Measurements from ENCODE around the gene NPAS3.

Gene NPAS3

GRCh38 chr14:33287189-33287588, 348.5 kb downstream of the NPAS3 start:
- TF ChIP-seq SIN3A (IDR thresholded peaks at IDR 0.05; ENCODE audit: borderline replicate concordance, insufficient read depth, low read length) = no peak
- no peak for TF ChIP-seq FOXP2 (optimal IDR thresholded peaks at IDR 0.05; ENCODE audit: borderline replicate concordance, extremely low read depth, extremely low read length, insufficient read depth)
- TF ChIP-seq REST (IDR thresholded peaks at IDR 0.05; ENCODE audit: insufficient read depth in 1 of 2, low read depth in 2 of 2, low read length in 2 of 2) = no peak
- no peak for TF ChIP-seq TAF1 (IDR thresholded peaks at IDR 0.05; ENCODE audit: borderline replicate concordance, insufficient read depth, low read length)
- TF ChIP-seq POLR2AphosphoS5 (IDR thresholded peaks at IDR 0.05; ENCODE audit: low read depth, low read length) = no peak

GRCh38 chr14:33290641-33291040, 352.0 kb downstream of the NPAS3 start:
- TF ChIP-seq TAF1 (IDR thresholded peaks at IDR 0.05; ENCODE audit: borderline replicate concordance, insufficient read depth, low read length) (no peak), FOXP2 (optimal IDR thresholded peaks at IDR 0.05; ENCODE audit: borderline replicate concordance, extremely low read depth, extremely low read length, insufficient read depth) (no peak), SIN3A (IDR thresholded peaks at IDR 0.05; ENCODE audit: borderline replicate concordance, insufficient read depth, low read length) (no peak), POLR2AphosphoS5 (IDR thresholded peaks at IDR 0.05; ENCODE audit: low read depth, low read length) (no peak), REST (IDR thresholded peaks at IDR 0.05; ENCODE audit: insufficient read depth in 1 of 2, low read depth in 2 of 2, low read length in 2 of 2) (no peak)

- TF ChIP-seq FOXP2 (optimal IDR thresholded peaks at IDR 0.05; ENCODE audit: borderline replicate concordance, extremely low read depth, extremely low read length, insufficient read depth) (no peak), TAF1 (IDR thresholded peaks at IDR 0.05; ENCODE audit: borderline replicate concordance, insufficient read depth, low read length) (no peak), REST (IDR thresholded peaks at IDR 0.05; ENCODE audit: insufficient read depth in 1 of 2, low read depth in 2 of 2, low read length in 2 of 2) (no peak), SIN3A (IDR thresholded peaks at IDR 0.05; ENCODE audit: borderline replicate concordance, insufficient read depth, low read length) (no peak), POLR2AphosphoS5 (IDR thresholded peaks at IDR 0.05; ENCODE audit: low read depth, low read length) (no peak)
These were observed 352.9 kb downstream of the NPAS3 start for GRCh38 chr14:33291529-33292104.

- TF ChIP-seq REST (IDR thresholded peaks at IDR 0.05; ENCODE audit: insufficient read depth in 1 of 2, low read depth in 2 of 2, low read length in 2 of 2) = no peak
- TF ChIP-seq TAF1 (IDR thresholded peaks at IDR 0.05; ENCODE audit: borderline replicate concordance, insufficient read depth, low read length) = no peak
- no peak for TF ChIP-seq FOXP2 (optimal IDR thresholded peaks at IDR 0.05; ENCODE audit: borderline replicate concordance, extremely low read depth, extremely low read length, insufficient read depth)
- TF ChIP-seq SIN3A (IDR thresholded peaks at IDR 0.05; ENCODE audit: borderline replicate concordance, insufficient read depth, low read length) = no peak
- no peak for TF ChIP-seq POLR2AphosphoS5 (IDR thresholded peaks at IDR 0.05; ENCODE audit: low read depth, low read length)
These were observed 355.7 kb downstream of the NPAS3 start for GRCh38 chr14:33294419-33294818.

Measured in PFSK-1 (cell line).